ENCODE results near the gene CSKMT.
A peak's percentile ranks its signal among the peaks of the same experiment; 100 is the strongest.
"Not testable (repeated sequence)": the region's sequence is repeated elsewhere in the genome, so short reads cannot be mapped to it uniquely, and the experiment has no call there.

The CSKMT gene

GRCh38 chr11:62656796-62657429 lies 8.2 kb upstream of the CSKMT start:
- DNase-seq: no peak

GRCh38 chr11:62664405-62665074 lies 572 bp upstream of the CSKMT start:
- DNase-seq: peak; percentile 81

- peak; percentile 68 for DNase-seq
These were observed 617 bp downstream of the CSKMT start for GRCh38 chr11:62665599-62666258.

GRCh38 chr11:62666259-62666926 lies 1.3 kb downstream of the CSKMT start:
- peak; percentile 23 for DNase-seq

GRCh38 chr11:62667460-62667859 lies 2.3 kb downstream of the CSKMT start:
- DNase-seq: no peak

GRCh38 chr11:62669420-62670161 lies 4.5 kb downstream of the CSKMT start:
- no peak for DNase-seq

- no peak for DNase-seq
These were observed 6.1 kb downstream of the CSKMT start for GRCh38 chr11:62671236-62671607.

GRCh38 chr11:62671608-62672389 lies 6.7 kb downstream of the CSKMT start, which contains the start of the genes LBHD1 and UQCC3:
Gene LBHD1 (minus strand): TSS chr11:62672267. CDS start chr11:62670031, 2,236 bp downstream.
Gene UQCC3 (plus strand): TSS chr11:62671673. CDS start chr11:62671746, 73 bp downstream.
- peak; percentile 86 for DNase-seq

GRCh38 chr11:62673196-62673525 lies 8.0 kb downstream of the CSKMT start:
- DNase-seq: no peak

GRCh38 chr11:62675415-62675814 lies 10.3 kb downstream of the CSKMT start:
- not testable (repeated sequence) for DNase-seq

- no peak for DNase-seq
These were observed 11.6 kb downstream of the CSKMT start for GRCh38 chr11:62676698-62677097.

GRCh38 chr11:62677156-62677555 lies 12.0 kb downstream of the CSKMT start:
- no peak for DNase-seq

GRCh38 chr11:62677714-62678113 lies 12.6 kb downstream of the CSKMT start:
- no peak for DNase-seq

GRCh38 chr11:62678433-62678769 lies 13.3 kb downstream of the CSKMT start:
- DNase-seq: no peak

GRCh38 chr11:62678770-62679696 lies 13.9 kb downstream of the CSKMT start, which contains the start of gene UBXN1:
Gene UBXN1 (minus strand): TSS chr11:62679073. CDS start chr11:62678923, 150 bp downstream.
- DNase-seq: peak; percentile 94

GRCh38 chr11:62680825-62681240 lies 15.7 kb downstream of the CSKMT start:
- peak; percentile 81 for DNase-seq

- no peak for DNase-seq
These were observed 17.4 kb downstream of the CSKMT start for GRCh38 chr11:62682518-62682917.

GRCh38 chr11:62687508-62688396 lies 22.6 kb downstream of the CSKMT start:
- DNase-seq: no peak

GRCh38 chr11:62688491-62688890 lies 23.4 kb downstream of the CSKMT start:
- no peak for DNase-seq

Data from RPMI8226 (cell line).